Liver (tissue), 9 donors: ENCODE results near the gene OR2AG2. TPM values are rescaled to one million over a fixed set of nuclear protein-coding genes. Genes with fewer than 3 reads are reported as not detected.

Experiments
- DNase-seq: peaks from one replicate; pipeline ENCODE4 v3.0.0-alpha.2; 2017; ENCODE audit warnings: low spot score
- H3K27ac ChIP-seq, 2 donors: one replicate each; pipeline ENCODE4 v1.7.0; 2013; ENCODE audit warnings: inconsistent platforms in 2 of 2, low read length in 2 of 2, control low read depth in 1 of 2, low read depth in 1 of 2, mild to moderate bottlenecking in 1 of 2
- H3K27me3 ChIP-seq, 4 donors: one replicate each; pipeline versions ENCODE4 v1.6.1 to v1.7.0; 2013; ENCODE audit warnings: low read length in 3 of 4, inconsistent platforms in 1 of 4, mild to moderate bottlenecking in 1 of 4, moderate library complexity in 1 of 4; ENCODE audit not compliant: control insufficient read depth in 4 of 4, insufficient read depth in 4 of 4
- H3K36me3 ChIP-seq, 4 donors: one replicate each; pipeline versions ENCODE4 v1.6.1 to v1.7.0; 2013; ENCODE audit warnings: low read length in 3 of 4, mild to moderate bottlenecking in 3 of 4, low read depth in 1 of 4, moderate library complexity in 1 of 4; ENCODE audit not compliant: control insufficient read depth in 4 of 4, insufficient read depth in 3 of 4
- H3K4me1 ChIP-seq, 4 donors: one replicate each; pipeline versions ENCODE4 v1.6.1 to v1.7.0; 2013; ENCODE audit warnings: low read length in 3 of 4, mild to moderate bottlenecking in 3 of 4, moderate library complexity in 1 of 4; ENCODE audit not compliant: control insufficient read depth in 4 of 4, insufficient read depth in 4 of 4
- H3K4me3 ChIP-seq, 3 donors: one replicate each; pipeline versions ENCODE4 v1.6.1 to v1.7.0; 2013; ENCODE audit warnings: low read length in 3 of 3, control low read depth in 1 of 3, low read depth in 1 of 3, mild to moderate bottlenecking in 1 of 3
- H3K9ac ChIP-seq, 2 donors: one replicate each; pipeline ENCODE4 v1.7.0; 2013; ENCODE audit warnings: low read length in 2 of 2, mild to moderate bottlenecking in 2 of 2, moderate library complexity in 2 of 2, control low read depth in 1 of 2, low read depth in 1 of 2
- H3K9me3 ChIP-seq, 4 donors: one replicate each; pipeline versions ENCODE4 v1.6.1 to v1.7.0; 2013; ENCODE audit warnings: low read length in 3 of 4; ENCODE audit not compliant: control insufficient read depth in 4 of 4
- EGR1 ChIP-seq, 2 donors: IDR thresholded peaks; 2 replicates each; pipeline ENCODE4 v1.6.1; 2016 to 2018; ENCODE audit warnings: antibody characterized with exemption in 2 of 2, low read depth in 2 of 2
- FOXA1 ChIP-seq: IDR thresholded peaks from 2 replicates; pipeline ENCODE4 v1.6.1; 2016; ENCODE audit warnings: antibody characterized with exemption
- GABPA ChIP-seq, 2 donors: IDR thresholded peaks in 1 of 2; conservative IDR thresholded peaks in 1 of 2; 2 replicates each; pipeline ENCODE4 v1.6.1; 2016; ENCODE audit warnings: antibody characterized with exemption in 2 of 2, mild to moderate bottlenecking in 1 of 2, moderate library complexity in 1 of 2
- HNF4A ChIP-seq, 2 donors: conservative IDR thresholded peaks; 2 replicates each; pipeline ENCODE4 v1.6.1; 2016; ENCODE audit warnings: antibody characterized with exemption in 2 of 2, mild to moderate bottlenecking in 2 of 2
- RAD21 ChIP-seq, 2 donors: IDR thresholded peaks; 2 replicates each; pipeline ENCODE4 v1.6.1; 2016; ENCODE audit warnings: antibody characterized with exemption in 2 of 2, mild to moderate bottlenecking in 2 of 2
- RXRA ChIP-seq, 2 donors: IDR thresholded peaks; 2 replicates each; pipeline ENCODE4 v1.6.1; 2017 to 2018; ENCODE audit warnings: antibody characterized with exemption in 2 of 2, mild to moderate bottlenecking in 1 of 2
- SP1 ChIP-seq: IDR thresholded peaks from 2 replicates; pipeline ENCODE4 v1.6.1; 2018; ENCODE audit warnings: antibody characterized with exemption, mild to moderate bottlenecking
- TAF1 ChIP-seq: conservative IDR thresholded peaks from 2 replicates; pipeline ENCODE4 v1.6.1; 2016; ENCODE audit warnings: antibody characterized with exemption, mild to moderate bottlenecking
- YY1 ChIP-seq: IDR thresholded peaks from 2 replicates; pipeline ENCODE4 v1.6.1; 2016; ENCODE audit warnings: antibody characterized with exemption, mild to moderate bottlenecking
- ZBTB33 ChIP-seq: IDR thresholded peaks from 2 replicates; pipeline ENCODE4 v1.6.1; 2016; ENCODE audit warnings: antibody characterized with exemption
- WGBS: extraction: QIAGEN DNeasy Blood & Tissue Kit; methylation state at CpG from one replicate; pipeline ENCODE4 v1.1.7; 2013; 5-methylcytosine and 5-hydroxymethylcytosine counted together
- polyA plus RNA-seq, 2 donors: library from polyadenylated mRNA; stranded (reverse) in 1 of 2; unstranded in 1 of 2; fragments of 200-250 nt in 1 of 2; fragments of >200 nt in 1 of 2; fragmentation: Nextera tagmentation in 1 of 2; extraction: Ambion mirVana in 1 of 2; gene quantifications; one replicate each; pipeline versions ENCODE4 v1.2.1 to v1.2.3, GENCODE V29; 2013 to 2015
- total RNA-seq, 2 donors: library from RNA; depleted of rRNA; stranded (reverse); fragments of >200 nt; gene quantifications; one replicate each; pipeline ENCODE4 v1.2.3, GENCODE V29; 2014
- TF ChIP-seq, protein P1 (sequence below): IDR thresholded peaks from 2 replicates; pipeline ENCODE4 v1.6.1; 2016; ENCODE audit warnings: antibody characterized with exemption
- TF ChIP-seq, protein P2 (sequence below): IDR thresholded peaks from 2 replicates; pipeline ENCODE4 v1.6.1; 2016; ENCODE audit warnings: antibody characterized with exemption, mild to moderate bottlenecking
- TF ChIP-seq, protein P3 (sequence below): fragments of 150-350 bp; IDR thresholded peaks from 2 replicates; pipeline ENCODE4 v1.5.1; 2017; ENCODE audit warnings: improper control_type of control experiment, low read depth, low read length; ENCODE audit not compliant: missing input control
- donor health status: healthy.
- donor health status: healthy.
- donor health status: healthy.
- donor health status: healthy.
- donor health status: healthy.

The OR2AG2 gene
- total and polyA plus RNA-seq, 4 donors, result under 0.01 TPM; not detected in 3

GRCh38 chr11:6782720-6783119 is 10.9 kb upstream of the OR2AG2 start, which contains the start of gene OR2AG1:
Gene OR2AG1, plus strand, starts transcription at chr11:6783020. Its CDS starts 2,018 bp downstream, at chr11:6785038.
- Histone ChIP-seq H3K27ac (no peak within 1 kb of the TSS), H3K9ac (no peak within 1 kb of the TSS), H3K9me3 (no peaks in the 10 kb centered on the region), H3K4me3 (no peak within 1 kb of the TSS), H3K36me3 (no peaks in the 10 kb centered on the region), H3K27me3 (no peaks in the 10 kb centered on the region), H3K4me1 (no peaks in the 10 kb centered on the region)
- WGBS, result 72% methylated on average over 2 of the region's 2 CpGs
- TF ChIP-seq EGR1 (IDR thresholded peaks at IDR 0.05; ENCODE audit: low read depth in 2 of 2), result no peak
- DNase-seq, result no peak

DNA sequence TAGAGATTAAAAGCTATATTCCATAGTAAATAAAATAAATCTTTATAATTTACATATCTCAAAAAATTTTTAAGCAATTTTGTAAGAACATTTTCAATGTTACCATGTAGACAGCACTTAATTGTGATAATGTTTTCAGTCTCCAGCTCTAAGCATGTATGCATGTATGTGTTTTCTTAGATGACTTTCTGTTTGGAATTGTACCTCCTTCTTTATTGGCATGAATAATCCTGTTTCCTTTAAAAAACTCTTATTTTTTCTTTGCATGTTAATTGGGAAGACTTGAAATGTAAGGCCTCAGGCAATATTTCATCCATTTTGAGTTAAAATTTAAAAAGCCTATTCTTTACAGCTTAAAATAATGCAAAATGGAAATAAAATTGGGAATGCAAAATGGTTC is 9.1 kb upstream of the OR2AG2 start:
- Histone ChIP-seq H3K4me1 (no peaks in the 10 kb centered on the region), H3K4me3 (no peak overlapping the region), H3K9ac (no peak overlapping the region), H3K9me3 (no peaks in the 10 kb centered on the region), H3K36me3 (no peaks in the 10 kb centered on the region), H3K27me3 (no peaks in the 10 kb centered on the region), H3K27ac (no peak overlapping the region)
- TF ChIP-seq ZBTB33, result no peak
- TF ChIP-seq GABPA (IDR thresholded peaks at IDR 0.05 in 1 of 2, conservative IDR thresholded peaks at IDR 0.05 in 1 of 2), result no peak
- TF ChIP-seq, protein P1, sequence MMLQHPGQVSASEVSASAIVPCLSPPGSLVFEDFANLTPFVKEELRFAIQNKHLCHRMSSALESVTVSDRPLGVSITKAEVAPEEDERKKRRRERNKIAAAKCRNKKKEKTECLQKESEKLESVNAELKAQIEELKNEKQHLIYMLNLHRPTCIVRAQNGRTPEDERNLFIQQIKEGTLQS, result no peak
- TF ChIP-seq RXRA (IDR thresholded peaks at IDR 0.05), result no peak
- no peak for TF ChIP-seq FOXA1
- TF ChIP-seq YY1, result no peak
- TF ChIP-seq, protein P2, sequence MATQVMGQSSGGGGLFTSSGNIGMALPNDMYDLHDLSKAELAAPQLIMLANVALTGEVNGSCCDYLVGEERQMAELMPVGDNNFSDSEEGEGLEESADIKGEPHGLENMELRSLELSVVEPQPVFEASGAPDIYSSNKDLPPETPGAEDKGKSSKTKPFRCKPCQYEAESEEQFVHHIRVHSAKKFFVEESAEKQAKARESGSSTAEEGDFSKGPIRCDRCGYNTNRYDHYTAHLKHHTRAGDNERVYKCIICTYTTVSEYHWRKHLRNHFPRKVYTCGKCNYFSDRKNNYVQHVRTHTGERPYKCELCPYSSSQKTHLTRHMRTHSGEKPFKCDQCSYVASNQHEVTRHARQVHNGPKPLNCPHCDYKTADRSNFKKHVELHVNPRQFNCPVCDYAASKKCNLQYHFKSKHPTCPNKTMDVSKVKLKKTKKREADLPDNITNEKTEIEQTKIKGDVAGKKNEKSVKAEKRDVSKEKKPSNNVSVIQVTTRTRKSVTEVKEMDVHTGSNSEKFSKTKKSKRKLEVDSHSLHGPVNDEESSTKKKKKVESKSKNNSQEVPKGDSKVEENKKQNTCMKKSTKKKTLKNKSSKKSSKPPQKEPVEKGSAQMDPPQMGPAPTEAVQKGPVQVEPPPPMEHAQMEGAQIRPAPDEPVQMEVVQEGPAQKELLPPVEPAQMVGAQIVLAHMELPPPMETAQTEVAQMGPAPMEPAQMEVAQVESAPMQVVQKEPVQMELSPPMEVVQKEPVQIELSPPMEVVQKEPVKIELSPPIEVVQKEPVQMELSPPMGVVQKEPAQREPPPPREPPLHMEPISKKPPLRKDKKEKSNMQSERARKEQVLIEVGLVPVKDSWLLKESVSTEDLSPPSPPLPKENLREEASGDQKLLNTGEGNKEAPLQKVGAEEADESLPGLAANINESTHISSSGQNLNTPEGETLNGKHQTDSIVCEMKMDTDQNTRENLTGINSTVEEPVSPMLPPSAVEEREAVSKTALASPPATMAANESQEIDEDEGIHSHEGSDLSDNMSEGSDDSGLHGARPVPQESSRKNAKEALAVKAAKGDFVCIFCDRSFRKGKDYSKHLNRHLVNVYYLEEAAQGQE, result no peak
- TF ChIP-seq RAD21 (IDR thresholded peaks at IDR 0.05), result no peak
- no peak for TF ChIP-seq HNF4A (conservative IDR thresholded peaks at IDR 0.05)
- DNase-seq, result no peak

DNA sequence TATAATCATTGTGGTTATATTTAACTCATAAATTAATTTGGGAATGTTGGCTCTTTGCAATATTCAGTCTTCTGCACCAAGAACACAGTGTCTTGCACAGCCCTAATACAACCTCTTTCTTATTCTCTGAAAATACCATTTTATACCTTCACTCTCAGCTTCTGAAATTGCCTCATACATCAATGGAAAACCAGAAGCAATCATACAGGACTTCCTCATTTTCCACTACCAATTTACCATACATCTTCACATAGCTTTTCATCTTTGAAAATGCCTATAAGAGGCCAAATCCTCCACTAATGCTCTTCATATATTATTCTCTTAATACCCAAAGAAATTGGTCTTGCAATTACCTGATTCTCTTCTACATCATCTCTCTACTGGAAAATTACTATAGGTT is 6.7 kb upstream of the OR2AG2 start:
- no peaks in the 10 kb centered on the region for H3K36me3 ChIP-seq
- DNase-seq, result no peak
- no peaks in the 10 kb centered on the region for H3K27me3 ChIP-seq
- TF ChIP-seq GABPA (IDR thresholded peaks at IDR 0.05 in 1 of 2, conservative IDR thresholded peaks at IDR 0.05 in 1 of 2), result no peak
- TF ChIP-seq ZBTB33, result no peak
- TF ChIP-seq, protein P1, result no peak
- no peak for TF ChIP-seq YY1
- no peak for TF ChIP-seq RXRA (IDR thresholded peaks at IDR 0.05)
- no peak for TF ChIP-seq SP1
- no peak for TF ChIP-seq HNF4A (conservative IDR thresholded peaks at IDR 0.05)
- no peak for TF ChIP-seq TAF1
- TF ChIP-seq, protein P3, sequence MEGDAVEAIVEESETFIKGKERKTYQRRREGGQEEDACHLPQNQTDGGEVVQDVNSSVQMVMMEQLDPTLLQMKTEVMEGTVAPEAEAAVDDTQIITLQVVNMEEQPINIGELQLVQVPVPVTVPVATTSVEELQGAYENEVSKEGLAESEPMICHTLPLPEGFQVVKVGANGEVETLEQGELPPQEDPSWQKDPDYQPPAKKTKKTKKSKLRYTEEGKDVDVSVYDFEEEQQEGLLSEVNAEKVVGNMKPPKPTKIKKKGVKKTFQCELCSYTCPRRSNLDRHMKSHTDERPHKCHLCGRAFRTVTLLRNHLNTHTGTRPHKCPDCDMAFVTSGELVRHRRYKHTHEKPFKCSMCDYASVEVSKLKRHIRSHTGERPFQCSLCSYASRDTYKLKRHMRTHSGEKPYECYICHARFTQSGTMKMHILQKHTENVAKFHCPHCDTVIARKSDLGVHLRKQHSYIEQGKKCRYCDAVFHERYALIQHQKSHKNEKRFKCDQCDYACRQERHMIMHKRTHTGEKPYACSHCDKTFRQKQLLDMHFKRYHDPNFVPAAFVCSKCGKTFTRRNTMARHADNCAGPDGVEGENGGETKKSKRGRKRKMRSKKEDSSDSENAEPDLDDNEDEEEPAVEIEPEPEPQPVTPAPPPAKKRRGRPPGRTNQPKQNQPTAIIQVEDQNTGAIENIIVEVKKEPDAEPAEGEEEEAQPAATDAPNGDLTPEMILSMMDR, result no peak

More for the DNA sequence above, 6.7 kb upstream of the OR2AG2 start:
- no peaks in the 10 kb centered on the region for H3K9me3 ChIP-seq
- no peaks in the 10 kb centered on the region for H3K4me1 ChIP-seq
- H3K4me3 ChIP-seq, result no peak overlapping the region
- no peak overlapping the region for H3K9ac ChIP-seq
- H3K27ac ChIP-seq, result no peak overlapping the region
